ENCODE data around the gene SNX3.

Gene SNX3

GRCh38 chr6:108193835-108194234 is 67.0 kb downstream of the SNX3 start:
- DNase-seq (ENCODE audit: low read depth) = no peak
- TF ChIP-seq POLR2A (IDR thresholded peaks at IDR 0.05; ENCODE audit: extremely low read depth, insufficient read length) (no peak), MYC (IDR thresholded peaks at IDR 0.05; ENCODE audit: low read depth, low read length) (no peak), MAX (IDR thresholded peaks at IDR 0.05; ENCODE audit: low read depth, low read length) (no peak)
- TF ChIP-seq, protein P1, sequence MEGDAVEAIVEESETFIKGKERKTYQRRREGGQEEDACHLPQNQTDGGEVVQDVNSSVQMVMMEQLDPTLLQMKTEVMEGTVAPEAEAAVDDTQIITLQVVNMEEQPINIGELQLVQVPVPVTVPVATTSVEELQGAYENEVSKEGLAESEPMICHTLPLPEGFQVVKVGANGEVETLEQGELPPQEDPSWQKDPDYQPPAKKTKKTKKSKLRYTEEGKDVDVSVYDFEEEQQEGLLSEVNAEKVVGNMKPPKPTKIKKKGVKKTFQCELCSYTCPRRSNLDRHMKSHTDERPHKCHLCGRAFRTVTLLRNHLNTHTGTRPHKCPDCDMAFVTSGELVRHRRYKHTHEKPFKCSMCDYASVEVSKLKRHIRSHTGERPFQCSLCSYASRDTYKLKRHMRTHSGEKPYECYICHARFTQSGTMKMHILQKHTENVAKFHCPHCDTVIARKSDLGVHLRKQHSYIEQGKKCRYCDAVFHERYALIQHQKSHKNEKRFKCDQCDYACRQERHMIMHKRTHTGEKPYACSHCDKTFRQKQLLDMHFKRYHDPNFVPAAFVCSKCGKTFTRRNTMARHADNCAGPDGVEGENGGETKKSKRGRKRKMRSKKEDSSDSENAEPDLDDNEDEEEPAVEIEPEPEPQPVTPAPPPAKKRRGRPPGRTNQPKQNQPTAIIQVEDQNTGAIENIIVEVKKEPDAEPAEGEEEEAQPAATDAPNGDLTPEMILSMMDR (IDR thresholded peaks at IDR 0.05; ENCODE audit: low read depth, low read length) = no peak
- H3K4me3 ChIP-seq (ENCODE audit: low read depth, low read length) = no peak overlapping the region

- DNase-seq (ENCODE audit: low read depth) = no peak
- no peak overlapping the region for H3K4me3 ChIP-seq (ENCODE audit: low read depth, low read length)
- TF ChIP-seq, protein P1 (IDR thresholded peaks at IDR 0.05; ENCODE audit: low read depth, low read length) = no peak
- TF ChIP-seq MAX (IDR thresholded peaks at IDR 0.05; ENCODE audit: low read depth, low read length) (no peak), MYC (IDR thresholded peaks at IDR 0.05; ENCODE audit: low read depth, low read length) (no peak), POLR2A (IDR thresholded peaks at IDR 0.05; ENCODE audit: extremely low read depth, insufficient read length) (no peak)
These were observed 67.7 kb downstream of the SNX3 start for GRCh38 chr6:108193131-108193530.

GRCh38 chr6:108187519-108187918 is 73.3 kb downstream of the SNX3 start:
- TF ChIP-seq, protein P1 (IDR thresholded peaks at IDR 0.05; ENCODE audit: low read depth, low read length) = no peak
- no peak for TF ChIP-seq MAX (IDR thresholded peaks at IDR 0.05; ENCODE audit: low read depth, low read length)
- TF ChIP-seq MYC (IDR thresholded peaks at IDR 0.05; ENCODE audit: low read depth, low read length) = no peak
- TF ChIP-seq POLR2A (IDR thresholded peaks at IDR 0.05; ENCODE audit: extremely low read depth, insufficient read length) = no peak
- no peak for DNase-seq (ENCODE audit: low read depth)
- no peak overlapping the region for H3K4me3 ChIP-seq (ENCODE audit: low read depth, low read length)

DNA sequence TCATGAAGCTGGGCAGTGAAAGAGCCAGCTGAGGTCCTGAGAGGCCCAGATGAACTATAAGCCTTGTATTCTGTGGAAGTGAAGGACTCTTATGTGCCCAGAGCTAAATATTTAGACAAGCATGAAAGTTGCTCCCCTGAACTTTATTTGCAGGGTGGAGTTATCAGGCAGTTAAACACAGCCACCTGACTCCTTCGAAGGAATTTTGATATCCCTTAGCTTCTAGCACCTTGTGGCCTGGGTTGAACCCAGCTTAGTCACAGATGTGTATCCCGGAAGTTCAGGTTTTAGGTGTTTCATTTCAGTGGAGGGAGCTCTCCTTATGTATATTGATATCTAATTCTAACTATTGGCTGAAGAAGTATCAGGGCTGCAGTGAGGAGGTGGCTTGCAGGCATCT is 74.6 kb downstream of the SNX3 start:
- no peak for DNase-seq (ENCODE audit: low read depth)
- TF ChIP-seq MAX (IDR thresholded peaks at IDR 0.05; ENCODE audit: low read depth, low read length) (no peak), POLR2A (IDR thresholded peaks at IDR 0.05; ENCODE audit: extremely low read depth, insufficient read length) (no peak), MYC (IDR thresholded peaks at IDR 0.05; ENCODE audit: low read depth, low read length) (no peak)
- TF ChIP-seq, protein P1 (IDR thresholded peaks at IDR 0.05; ENCODE audit: low read depth, low read length) = no peak
- no peak overlapping the region for H3K4me3 ChIP-seq (ENCODE audit: low read depth, low read length)

GRCh38 chr6:108180776-108181175 is 80.1 kb downstream of the SNX3 start:
- DNase-seq (ENCODE audit: low read depth) = no peak
- TF ChIP-seq, protein P1 (IDR thresholded peaks at IDR 0.05; ENCODE audit: low read depth, low read length) = no peak
- TF ChIP-seq MYC (IDR thresholded peaks at IDR 0.05; ENCODE audit: low read depth, low read length) (no peak), MAX (IDR thresholded peaks at IDR 0.05; ENCODE audit: low read depth, low read length) (no peak), POLR2A (IDR thresholded peaks at IDR 0.05; ENCODE audit: extremely low read depth, insufficient read length) (no peak)
- H3K4me3 ChIP-seq (ENCODE audit: low read depth, low read length) = no peak overlapping the region

DNA sequence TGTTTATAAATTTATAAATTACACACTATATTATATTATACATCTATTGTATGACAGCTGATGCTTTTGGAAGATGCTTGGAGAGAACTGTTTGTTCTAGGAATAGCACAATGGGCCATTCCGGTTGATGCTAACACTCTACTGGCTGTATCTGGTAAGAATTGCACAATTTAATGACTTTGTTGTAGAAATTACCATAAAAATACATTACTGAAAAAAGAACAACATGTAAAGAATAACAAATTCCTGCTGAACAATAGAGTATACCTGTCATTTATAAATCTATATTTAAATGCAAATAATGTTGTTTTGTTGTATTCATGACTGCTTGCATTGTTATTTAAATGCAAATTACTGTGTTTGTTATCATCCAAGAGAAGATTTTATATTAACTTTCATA is 80.6 kb downstream of the SNX3 start:
- H3K4me3 ChIP-seq (ENCODE audit: low read depth, low read length) = no peak overlapping the region
- DNase-seq (ENCODE audit: low read depth) = no peak
- no peak for TF ChIP-seq MAX (IDR thresholded peaks at IDR 0.05; ENCODE audit: low read depth, low read length)
- TF ChIP-seq MYC (IDR thresholded peaks at IDR 0.05; ENCODE audit: low read depth, low read length) = no peak
- TF ChIP-seq, protein P1 (IDR thresholded peaks at IDR 0.05; ENCODE audit: low read depth, low read length) = no peak
- no peak for TF ChIP-seq POLR2A (IDR thresholded peaks at IDR 0.05; ENCODE audit: extremely low read depth, insufficient read length)

All from NB4 (cell line).